Omental fat pad (tissue), 4 donors: Measurements from ENCODE around the gene RASGRF1. TPM values are rescaled to one million over a fixed set of nuclear protein-coding genes. Genes with fewer than 3 reads are reported as not detected.

Source experiments
- ATAC-seq: fragments of 150-250 bp; one replicate; pipeline ENCODE4 v1.9.1; 2016; ENCODE audit warnings: mild to moderate bottlenecking, moderate library complexity; ENCODE audit not compliant: low FRiP score
- DNase-seq: peaks from one replicate; pipeline ENCODE4 v3.0.0-alpha.2; 2019; ENCODE audit warnings: low spot score
- CTCF ChIP-seq, 3 donors: fragments of 450-650 bp; IDR thresholded peaks; one replicate each; pipeline ENCODE4 v1.5.1; 2016 to 2017; ENCODE audit warnings: antibody characterized with exemption in 3 of 3, mild to moderate bottlenecking in 3 of 3, moderate library complexity in 2 of 3
- total RNA-seq, 4 donors: library from RNA; depleted of rRNA; stranded (reverse); fragments of >200 nt; gene quantifications; one replicate each; pipeline ENCODE4 v1.1.0, GENCODE V29; 2016

RASGRF1 gene
- total RNA-seq, 4 donors from 2014 or later, result 0.13 to 0.32 (median 0.24) TPM; not detected in 1

- ATAC-seq (no peak), DNase-seq (no peak)
- no peak for TF ChIP-seq CTCF (IDR thresholded peaks at IDR 0.05)
Measured at GRCh38 chr15:79064496-79064895, 26.1 kb downstream of the RASGRF1 start.

- ATAC-seq (no peak), DNase-seq (no peak)
- TF ChIP-seq CTCF (IDR thresholded peaks at IDR 0.05), result no peak
Measured at GRCh38 chr15:79060175-79060574, 30.4 kb downstream of the RASGRF1 start.

GRCh38 chr15:79059081-79059572 is 31.5 kb downstream of the RASGRF1 start:
- ATAC-seq, result no peak
- no peak for TF ChIP-seq CTCF (IDR thresholded peaks at IDR 0.05)
- no peak for DNase-seq

GRCh38 chr15:79058260-79058850 is 32.2 kb downstream of the RASGRF1 start:
- ATAC-seq (no peak), DNase-seq (no peak)
- TF ChIP-seq CTCF (IDR thresholded peaks at IDR 0.05), result no peak

- ATAC-seq (no peak), DNase-seq (no peak)
- TF ChIP-seq CTCF (IDR thresholded peaks at IDR 0.05), result no peak
Measured at GRCh38 chr15:79057050-79057449, 33.5 kb downstream of the RASGRF1 start.

- DNase-seq (no peak), ATAC-seq (no peak)
- TF ChIP-seq CTCF (IDR thresholded peaks at IDR 0.05), result no peak
Measured at GRCh38 chr15:79054350-79054749, 36.2 kb downstream of the RASGRF1 start.

- ATAC-seq, result no peak
- TF ChIP-seq CTCF (IDR thresholded peaks at IDR 0.05), result no peak
- DNase-seq, result no peak
Measured at GRCh38 chr15:79053894-79054293, 36.7 kb downstream of the RASGRF1 start.
